DOHH2 (cell line): ENCODE results near the gene UCHL3.

Source experiments
- CTCF ChIP-seq: fragments of 200-600 bp; sonication (generic); IDR thresholded peaks from one replicate; pipeline ENCODE4 v1.5.1; 2014; ENCODE audit warnings: antibody characterized with exemption, mild to moderate bottlenecking, low read depth, low read length; ENCODE audit not compliant: poor library complexity, severe bottlenecking
- EZH2phosphoT487 ChIP-seq: fragments of 200-600 bp; sonication (generic); IDR thresholded peaks from 2 replicates; pipeline ENCODE4 v1.6.1; 2017; ENCODE audit warnings: borderline replicate concordance, mild to moderate bottlenecking, antibody characterized with exemption, low read length, moderate library complexity, mixed read lengths

GRCh38 chr13:75554981-75555380, 5.4 kb downstream of the UCHL3 start:
- no peak for TF ChIP-seq CTCF
- TF ChIP-seq EZH2phosphoT487: no peak
